COLO829 (cell line): ENCODE data around the gene BET1L.
"Not testable (repeated sequence)": the region's sequence is repeated elsewhere in the genome, so short reads cannot be mapped to it uniquely, and the experiment has no call there.

Source experiments
- DNase-seq: peaks from one replicate; pipeline ENCODE4 v3.0.0; 2012; ENCODE audit warnings: low spot score

The BET1L gene

GRCh38 chr11:193481-193880 is 13.7 kb downstream of the BET1L start:
- DNase-seq, result not testable (repeated sequence)

GRCh38 chr11:192674-193128 is 14.5 kb downstream of the BET1L start, which contains the start of gene SCGB1C1:
TSS of gene SCGB1C1 (plus strand) at chr11:193078. CDS start at chr11:193100, 22 bp downstream.
- not testable (repeated sequence) for DNase-seq

- DNase-seq, result not testable (repeated sequence)
Measured at GRCh38 chr11:191490-192478, 15.4 kb downstream of the BET1L start.

- DNase-seq, result not testable (repeated sequence)
Measured at GRCh38 chr11:190546-190945, 16.7 kb downstream of the BET1L start.

GRCh38 chr11:189843-190311 is 17.3 kb downstream of the BET1L start:
- DNase-seq, result not testable (repeated sequence)

- not testable (repeated sequence) for DNase-seq
Measured at GRCh38 chr11:189200-189783, 17.9 kb downstream of the BET1L start.

GRCh38 chr11:180242-180641 is 27.0 kb downstream of the BET1L start:
- not testable (repeated sequence) for DNase-seq
